ENCODE measurements around the gene PPDPF. TPM values are rescaled to one million over a fixed set of nuclear protein-coding genes. Genes with fewer than 3 reads are reported as not detected.
"Not testable (repeated sequence)": the region's sequence is repeated elsewhere in the genome, so short reads cannot be mapped to it uniquely, and the experiment has no call there.

Gene PPDPF
- total RNA-seq, 2 donors from 2014 or later = 602 to 609 TPM

- H3K9me3 ChIP-seq = no peaks in the 10 kb centered on the region
- H3K27ac ChIP-seq = no peak overlapping the region
- H3K4me3 ChIP-seq = no peak overlapping the region
- WGBS = 90% methylated on average over 30 of the region's 30 CpGs
- TF ChIP-seq POLR2A (IDR thresholded peaks at IDR 0.05) = no peak
- TF ChIP-seq CTCF (IDR thresholded peaks at IDR 0.05) = no peak
- TF ChIP-seq POLR2AphosphoS5 (IDR thresholded peaks at IDR 0.05) = no peak
- DNase-seq (ENCODE audit: low spot score) = no peak
- intact Hi-C loops (cut with DNase I) = no loop called here
- no peaks in the 10 kb centered on the region for H3K27me3 ChIP-seq (replicated peaks; ENCODE audit: insufficient read depth)
- H3K36me3 ChIP-seq = no peaks in the 10 kb centered on the region
- H3K4me1 ChIP-seq (replicated peaks) = no peaks in the 10 kb centered on the region
These were observed 13.4 kb upstream of the PPDPF start for GRCh38 chr20:63507083-63507743.

- H3K36me3 ChIP-seq = no peaks in the 10 kb centered on the region
- DNase-seq (ENCODE audit: low spot score) = no peak
- H3K27me3 ChIP-seq (replicated peaks; ENCODE audit: insufficient read depth) = no peaks in the 10 kb centered on the region
- no peaks in the 10 kb centered on the region for H3K4me1 ChIP-seq (replicated peaks)
- no peak overlapping the region for H3K4me3 ChIP-seq
- no peak overlapping the region for H3K27ac ChIP-seq
- intact Hi-C loops (cut with DNase I) = no loop called here
- 86% methylated on average over 33 of the region's 33 CpGs for WGBS
- no peaks in the 10 kb centered on the region for H3K9me3 ChIP-seq
- no peak for TF ChIP-seq POLR2A (IDR thresholded peaks at IDR 0.05)
- TF ChIP-seq POLR2AphosphoS5 (IDR thresholded peaks at IDR 0.05) = no peak
- no peak for TF ChIP-seq CTCF (IDR thresholded peaks at IDR 0.05)
These were observed 12.3 kb upstream of the PPDPF start for GRCh38 chr20:63508072-63508768.

GRCh38 chr20:63509088-63509564 is 11.4 kb upstream of the PPDPF start:
- intact Hi-C loops (cut with DNase I) = no loop called here
- no peak for DNase-seq (ENCODE audit: low spot score)
- H3K9me3 ChIP-seq = no peaks in the 10 kb centered on the region
- no peak overlapping the region for H3K4me3 ChIP-seq
- WGBS = 89% methylated on average over 9 of the region's 9 CpGs
- no peaks in the 10 kb centered on the region for H3K4me1 ChIP-seq (replicated peaks)
- H3K27me3 ChIP-seq (replicated peaks; ENCODE audit: insufficient read depth) = no peaks in the 10 kb centered on the region
- no peaks in the 10 kb centered on the region for H3K36me3 ChIP-seq
- H3K27ac ChIP-seq = no peak overlapping the region
- no peak for TF ChIP-seq CTCF (IDR thresholded peaks at IDR 0.05)
- no peak for TF ChIP-seq POLR2AphosphoS5 (IDR thresholded peaks at IDR 0.05)
- no peak for TF ChIP-seq POLR2A (IDR thresholded peaks at IDR 0.05)

- Histone ChIP-seq H3K4me1 (replicated peaks) (no peaks in the 10 kb centered on the region), H3K4me3 (no peak overlapping the region), H3K27ac (no peak overlapping the region), H3K36me3 (no peaks in the 10 kb centered on the region), H3K9me3 (no peaks in the 10 kb centered on the region), H3K27me3 (replicated peaks; ENCODE audit: insufficient read depth) (no peaks in the 10 kb centered on the region)
- no peak for DNase-seq (ENCODE audit: low spot score)
- intact Hi-C loops (cut with DNase I) = no loop called here
- TF ChIP-seq POLR2AphosphoS5 (IDR thresholded peaks at IDR 0.05) = no peak
- no peak for TF ChIP-seq CTCF (IDR thresholded peaks at IDR 0.05)
- no peak for TF ChIP-seq POLR2A (IDR thresholded peaks at IDR 0.05)
- WGBS = 92% methylated on average over 3 of the region's 3 CpGs
These were observed 7.4 kb upstream of the PPDPF start for GRCh38 chr20:63513207-63513606.

GRCh38 chr20:63514520-63514919 is 6.0 kb upstream of the PPDPF start:
- H3K4me1 ChIP-seq (replicated peaks); H3K36me3 ChIP-seq; H3K27me3 ChIP-seq (replicated peaks; ENCODE audit: insufficient read depth); H3K9me3 ChIP-seq; H3K4me3 ChIP-seq; intact Hi-C loops (cut with DNase I); H3K27ac ChIP-seq; DNase-seq (ENCODE audit: low spot score): not testable (repeated sequence)
- WGBS = 74% methylated on average over 10 of the region's 10 CpGs

Measured in prostate gland (tissue), 2 donors.